GM12878 (cell line): ENCODE data around the gene GCLM. TPM values are rescaled to one million over a fixed set of nuclear protein-coding genes. Genes with fewer than 3 reads are reported as not detected.

Experiments
- ATAC-seq: fragments of 200-7000 bp; cut with Tn5 transposase; 3 replicates; pipeline ENCODE4 v1.9.1; 2020; ENCODE audit warnings: mild to moderate bottlenecking, moderate library complexity
- BruUV-seq: library from RNA; stranded (reverse); fragments of 400-500 nt; replicated peaks from 2 replicates; lab custom pipeline; 2021; lab: Mats Ljungman, UMichigan
- CTCF ChIA-PET: fragments of 300-600 bp; sonication (Branson Sonifier 250); formaldehyde crosslinking; extraction: SDS; loops from one replicate; lab custom pipeline; 2021; ENCODE audit warnings: inconsistent platforms; lab: Yijun Ruan, JAX
- POLR2A ChIA-PET: fragments of 350-600 bp; formaldehyde crosslinking; extraction: SDS; loops from one replicate; lab custom pipeline; 2021; ENCODE audit warnings: inconsistent platforms; lab: Charles Lee
- RAD21 ChIA-PET: fragments of 300-600 bp; sonication (Branson Sonifier 250); formaldehyde crosslinking; loops from one replicate; lab custom pipeline; 2023; ENCODE audit warnings: antibody characterized with exemption; ENCODE audit not compliant: unreplicated experiment; lab: Charles Lee
- SMC1A ChIA-PET: fragments of 300-600 bp; sonication (Branson Sonifier 250); formaldehyde crosslinking; loops from one replicate; lab custom pipeline; 2023; ENCODE audit not compliant: unreplicated experiment, uncharacterized antibody; lab: Charles Lee
- DNase-seq: peaks from one replicate; pipeline ENCODE4 v3.0.0-alpha.2; 2011; ENCODE audit warnings: low read depth, low spot score
- FAIRE-seq: peaks from 3 replicates; lab custom pipeline; 2011; peaks lifted over from hg19 to GRCh38; lab: Jason Lieb, UNC
- H2AFZ ChIP-seq: 2 replicates; pipeline ENCODE4 v1.6.0; 2011; ENCODE audit warnings: low read depth, low read length, control low read depth; ENCODE audit not compliant: control insufficient read depth
- H3K27ac ChIP-seq: 2 replicates; pipeline ENCODE4 v1.5.1; 2011; ENCODE audit warnings: control low read depth; ENCODE audit not compliant: control insufficient read depth, insufficient read depth
- H3K27me3 ChIP-seq, 2 experiments: replicated peaks in 1 of 2; 2 replicates each; pipeline versions ENCODE4 v1.6.0 to v1.6.1; 2011; ENCODE audit warnings: low read length in 1 of 2; ENCODE audit not compliant: control insufficient read depth in 2 of 2, insufficient read depth in 2 of 2
- H3K36me3 ChIP-seq, 2 experiments: 2 replicates each; pipeline ENCODE4 v1.5.1; 2011; ENCODE audit warnings: low read length in 1 of 2; ENCODE audit not compliant: control insufficient read depth in 2 of 2, insufficient read depth in 2 of 2
- H3K4me1 ChIP-seq: 2 replicates; pipeline ENCODE4 v1.6.1; 2011; ENCODE audit warnings: mild to moderate bottlenecking, low read length, moderate library complexity, mixed read lengths; ENCODE audit not compliant: control insufficient read depth, insufficient read depth
- H3K4me2 ChIP-seq: 2 replicates; pipeline ENCODE4 v1.6.0; 2011; ENCODE audit warnings: control low read depth; ENCODE audit not compliant: control insufficient read depth, insufficient read depth
- H3K4me3 ChIP-seq: fragments of 200-600 bp; sonication (generic); 2 replicates; pipeline ENCODE4 v1.5.1; 2016
- H3K79me2 ChIP-seq: 2 replicates; pipeline ENCODE4 v1.6.0; 2011; ENCODE audit warnings: low read length; ENCODE audit not compliant: control insufficient read depth, insufficient read depth
- H3K9ac ChIP-seq: 2 replicates; pipeline ENCODE4 v1.8.0; 2011; ENCODE audit warnings: low read length, control low read depth, mixed read lengths; ENCODE audit not compliant: control insufficient read depth, insufficient read depth
- H3K9me3 ChIP-seq: replicated peaks from 3 replicates; pipeline ENCODE4 v1.5.1; 2011; ENCODE audit warnings: mild to moderate bottlenecking, low read length; ENCODE audit not compliant: control insufficient read depth, insufficient read depth
- H4K20me1 ChIP-seq: 2 replicates; pipeline ENCODE4 v1.6.0; 2011; ENCODE audit not compliant: control insufficient read depth, insufficient read depth
- BCLAF1 ChIP-seq: fragments of 450-650 bp; IDR thresholded peaks from 2 replicates; pipeline ENCODE4 v1.6.1; 2017; ENCODE audit warnings: antibody characterized with exemption, mild to moderate bottlenecking, moderate library complexity
- BRCA1 ChIP-seq: IDR thresholded peaks from 2 replicates; pipeline ENCODE4 v1.6.1; 2011; ENCODE audit warnings: low read depth, low read length, improper control_type of control experiment
- EED ChIP-seq: sonication (generic); IDR thresholded peaks from 2 replicates; pipeline ENCODE4 v1.6.1; 2016; ENCODE audit warnings: antibody characterized with exemption, low read depth
- GABPA ChIP-seq: IDR thresholded peaks from 2 replicates; pipeline ENCODE4 v1.6.1; 2014; ENCODE audit warnings: antibody characterized with exemption, low read depth, mild to moderate bottlenecking, inconsistent platforms
- IKZF2 ChIP-seq, 2 experiments: fragments of 450-650 bp; IDR thresholded peaks; 2 replicates each; pipeline ENCODE4 v1.6.1; 2017; ENCODE audit warnings: mild to moderate bottlenecking in 2 of 2, moderate library complexity in 2 of 2
- KLF5 ChIP-seq: fragments of 450-650 bp; IDR thresholded peaks from 2 replicates; pipeline ENCODE4 v1.6.1; 2014; ENCODE audit warnings: mild to moderate bottlenecking; ENCODE audit not compliant: partially characterized antibody
- MTA3 ChIP-seq: IDR thresholded peaks from 2 replicates; pipeline ENCODE4 v1.6.1; 2012; ENCODE audit warnings: low read length, inconsistent platforms, borderline replicate concordance
- ZBTB40 ChIP-seq: fragments of 450-650 bp; IDR thresholded peaks from 2 replicates; pipeline ENCODE4 v1.6.1; 2016; ENCODE audit warnings: mild to moderate bottlenecking, moderate library complexity, borderline replicate concordance
- ZNF622 ChIP-seq: fragments of 450-650 bp; IDR thresholded peaks from 2 replicates; pipeline ENCODE4 v1.6.1; 2017; ENCODE audit warnings: mild to moderate bottlenecking, inconsistent platforms
- WGBS: methylation state at CpG from one replicate; pipeline ENCODE4 v1.1.6; 2016; ENCODE audit warnings: low lambda C conversion rate; ENCODE audit not compliant: insufficient replicate concordance, insufficient coverage; ENCODE audit errors: missing lambda C conversion rate; 5-methylcytosine and 5-hydroxymethylcytosine counted together
- in situ Hi-C: fragments of 300-500 bp; cut with MboI; formaldehyde crosslinking; loops from 9 replicates; pipeline ENCODE4 v1.14.3; 2018; ENCODE audit warnings: mixed read lengths
- intact Hi-C: fragments of 100-400 bp; cut with micrococcal nuclease; formaldehyde crosslinking; loops from one replicate; pipeline ENCODE4 v1.14.2; 2022; ENCODE audit not compliant: unreplicated experiment
- polyA plus RNA-seq, 11 experiments: library from polyadenylated mRNA; depleted of rRNA in 4 of 11; unstranded in 6 of 11; stranded (reverse) in 5 of 11; fragments of >200 nt; fragmentation: Nextera tagmentation in 4 of 11; fragmentation: Illumina TruSeq in 1 of 11; extraction: Ambion mirVana in 4 of 11; extraction: Trizol in 1 of 11; gene quantifications; 1 replicate in 1 of 11; 2 replicates in 10 of 11; pipeline versions ENCODE4 v1.2.1 to v1.2.3, GENCODE V29; 2011 to 2016; ENCODE audit warnings: inconsistent platforms in 2 of 11, missing spikeins in 2 of 11, low read depth in 1 of 11
- total RNA-seq, 4 experiments: library from RNA; depleted of rRNA in 3 of 4; stranded (reverse); fragments of >200 nt in 3 of 4; fragmentation: Illumina TruSeq in 1 of 4; extraction: Trizol in 1 of 4; gene quantifications; 2 replicates each; pipeline versions ENCODE4 v1.2.1 to v1.2.3, GENCODE V29; 2013 to 2021

The GCLM gene
- total and polyA plus RNA-seq, 10 of the 15 experiments (the other 5 are each of a cell fraction or from before 2014, with no cell fraction given) = 2.6 to 17.3 (median 6.9) TPM

- POLR2A ChIA-PET = interaction anchor here (0.7 kb wide), 1 partner anchor 21 kb away, joined by 5 read pairs; no protein-coding TSS in a partner anchor
- no peak for ATAC-seq
- H4K20me1 ChIP-seq = no peaks in the 10 kb centered on the region
- H3K36me3 ChIP-seq = no peaks in the 10 kb centered on the region
- no peaks in the 10 kb centered on the region for H3K27me3 ChIP-seq
- H3K9me3 ChIP-seq = peaks cover 5% of the 10 kb centered on the region; the same call in 2 of the 3 replicates
- H3K4me1 ChIP-seq = no peaks in the 10 kb centered on the region
- H3K4me3 ChIP-seq = no peak overlapping the region
- H2AFZ ChIP-seq = no peak overlapping the region
- RAD21 ChIA-PET = no interaction called here
- H3K9ac ChIP-seq = no peak overlapping the region
- no peaks in the 10 kb centered on the region for H3K79me2 ChIP-seq
- no peak for DNase-seq
- 0% methylated on average over 1 of the region's 1 CpG for WGBS
- no peak overlapping the region for H3K4me2 ChIP-seq
- no peak overlapping the region for H3K27ac ChIP-seq
- SMC1A ChIA-PET = no interaction called here
- no TSS peak for BruUV-seq
- CTCF ChIA-PET = no interaction called here
- TF ChIP-seq IKZF2 (IDR thresholded peaks at IDR 0.05) (no peak), EED (no peak), KLF5 (no peak), ZNF622 (no peak), ZBTB40 (no peak), GABPA (no peak), BRCA1 (no peak), BCLAF1 (no peak), MTA3 (no peak)
- FAIRE-seq = no peak
- in situ Hi-C loops = no loop called here
- intact Hi-C loops = no loop called here
These were observed 49.5 kb upstream of the GCLM start for GRCh38 chr1:93958726-93959100.
